ENCODE measurements around the gene MICALL1.
A peak's percentile ranks its signal among the peaks of the same experiment; 100 is the strongest.

MICALL1 gene

GRCh38 chr22:37933711-37934376, 27.7 kb downstream of the MICALL1 start:
- Histone ChIP-seq H3K4me1 (peaks cover 11% of the 10 kb centered on the region), H3K36me3 (ENCODE audit: control insufficient read depth, insufficient read depth, low read length) (no peaks in the 10 kb centered on the region), H3K9me3 (ENCODE audit: control insufficient read depth, low read length) (no peaks in the 10 kb centered on the region), H3K4me2 (ENCODE audit: low read length) (no peak overlapping the region), H3K4me3 (ENCODE audit: low read depth, low read length) (no peak overlapping the region), H3K9ac (no peak overlapping the region), H3K27me3 (ENCODE audit: control insufficient read depth, insufficient read depth, low read length) (no peaks in the 10 kb centered on the region), H2AFZ (no peak overlapping the region), H3K27ac (peak overlapping the region; percentile 41), H3K79me2 (no peaks in the 10 kb centered on the region)
- peak; percentile 83 for TF ChIP-seq CTCF (IDR thresholded peaks at IDR 0.05)

- no peaks in the 10 kb centered on the region for H3K36me3 ChIP-seq (ENCODE audit: control insufficient read depth, insufficient read depth, low read length)
- no peak overlapping the region for H3K9ac ChIP-seq
- H3K4me3 ChIP-seq (ENCODE audit: low read depth, low read length): no peak overlapping the region
- no peaks in the 10 kb centered on the region for H3K4me1 ChIP-seq
- no peaks in the 10 kb centered on the region for H3K27me3 ChIP-seq (ENCODE audit: control insufficient read depth, insufficient read depth, low read length)
- no peak overlapping the region for H3K27ac ChIP-seq
- H3K9me3 ChIP-seq (ENCODE audit: control insufficient read depth, low read length): no peaks in the 10 kb centered on the region
- H3K79me2 ChIP-seq: no peaks in the 10 kb centered on the region
- no peak overlapping the region for H2AFZ ChIP-seq
- TF ChIP-seq CTCF (IDR thresholded peaks at IDR 0.05): no peak
- H3K4me2 ChIP-seq (ENCODE audit: low read length): no peak overlapping the region
These were observed 34.7 kb downstream of the MICALL1 start for GRCh38 chr22:37940698-37941376.

GRCh38 chr22:37942133-37942532, 36.0 kb downstream of the MICALL1 start:
- no peak overlapping the region for H3K9ac ChIP-seq
- no peaks in the 10 kb centered on the region for H3K9me3 ChIP-seq (ENCODE audit: control insufficient read depth, low read length)
- no peaks in the 10 kb centered on the region for H3K27me3 ChIP-seq (ENCODE audit: control insufficient read depth, insufficient read depth, low read length)
- H3K4me1 ChIP-seq: no peaks in the 10 kb centered on the region
- no peak overlapping the region for H3K4me3 ChIP-seq (ENCODE audit: low read depth, low read length)
- no peaks in the 10 kb centered on the region for H3K36me3 ChIP-seq (ENCODE audit: control insufficient read depth, insufficient read depth, low read length)
- H2AFZ ChIP-seq: no peak overlapping the region
- H3K27ac ChIP-seq: no peak overlapping the region
- H3K4me2 ChIP-seq (ENCODE audit: low read length): no peak overlapping the region
- no peak for TF ChIP-seq CTCF (IDR thresholded peaks at IDR 0.05)
- H3K79me2 ChIP-seq: no peaks in the 10 kb centered on the region

- Histone ChIP-seq H3K4me1 (no peaks in the 10 kb centered on the region), H2AFZ (no peak overlapping the region), H3K4me2 (ENCODE audit: low read length) (no peak overlapping the region), H3K36me3 (ENCODE audit: control insufficient read depth, insufficient read depth, low read length) (no peaks in the 10 kb centered on the region), H3K27me3 (ENCODE audit: control insufficient read depth, insufficient read depth, low read length) (no peaks in the 10 kb centered on the region), H3K9ac (no peak overlapping the region), H3K9me3 (ENCODE audit: control insufficient read depth, low read length) (no peaks in the 10 kb centered on the region), H3K4me3 (ENCODE audit: low read depth, low read length) (no peak overlapping the region), H3K79me2 (no peaks in the 10 kb centered on the region), H3K27ac (no peak overlapping the region)
- TF ChIP-seq CTCF (IDR thresholded peaks at IDR 0.05): no peak
These were observed 37.2 kb downstream of the MICALL1 start for GRCh38 chr22:37943136-37943824.

Data from parathyroid adenoma (tissue), 2 donors.